Measurements from ENCODE around the gene TRAF7.

- TF ChIP-seq CTCF (IDR thresholded peaks at IDR 0.05; ENCODE audit: low read length): no peak
- TF ChIP-seq EZH2 (IDR thresholded peaks at IDR 0.05; ENCODE audit: borderline replicate concordance, low read length): no peak
Observed at GRCh38 chr16:2165861-2166260, 10.3 kb downstream of the TRAF7 start.
